Posterior cingulate gyrus (tissue), 11 donors: ENCODE data around the gene OR2F2.

Source experiments
- DNase-seq, 10 donors: peaks; one replicate each; pipeline versions ENCODE4 v3.0.0 to v3.0.0-alpha.2; 2020 to 2021; ENCODE audit warnings: mixed read lengths in 3 of 10
- intact Hi-C: fragments of 100-400 bp; cut with DNase I; formaldehyde crosslinking; loops from one replicate; pipeline ENCODE4 v1.15.1; 2023

The OR2F2 gene

DNA sequence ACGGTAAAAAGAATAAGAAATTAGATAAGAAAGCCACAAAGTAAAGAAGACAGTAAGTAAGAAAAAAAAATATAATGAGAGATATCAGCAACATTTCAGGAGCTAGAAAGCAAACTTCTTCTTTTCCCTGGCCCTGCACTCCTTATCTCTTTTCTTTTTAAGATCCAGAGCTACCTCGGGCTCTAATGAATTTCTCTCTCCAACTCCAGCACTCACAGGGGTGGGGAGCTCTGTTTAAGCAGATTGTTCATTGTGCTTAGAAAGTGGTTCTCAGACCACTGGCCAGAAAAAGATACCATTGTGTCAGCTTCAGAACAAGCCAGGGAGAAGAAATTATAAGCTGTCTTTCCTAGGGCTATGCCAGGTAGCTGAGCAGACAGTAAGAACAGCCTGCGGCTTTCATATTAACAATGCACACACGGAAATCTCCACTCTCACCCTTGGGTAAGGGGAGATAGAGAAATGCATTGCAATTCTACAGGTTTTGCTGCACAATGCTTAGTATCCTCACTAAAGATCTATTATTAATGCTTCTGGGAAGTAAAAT is 38.9 kb downstream of the OR2F2 start:
- intact Hi-C loops: no loop called here
- no peak for DNase-seq

DNA sequence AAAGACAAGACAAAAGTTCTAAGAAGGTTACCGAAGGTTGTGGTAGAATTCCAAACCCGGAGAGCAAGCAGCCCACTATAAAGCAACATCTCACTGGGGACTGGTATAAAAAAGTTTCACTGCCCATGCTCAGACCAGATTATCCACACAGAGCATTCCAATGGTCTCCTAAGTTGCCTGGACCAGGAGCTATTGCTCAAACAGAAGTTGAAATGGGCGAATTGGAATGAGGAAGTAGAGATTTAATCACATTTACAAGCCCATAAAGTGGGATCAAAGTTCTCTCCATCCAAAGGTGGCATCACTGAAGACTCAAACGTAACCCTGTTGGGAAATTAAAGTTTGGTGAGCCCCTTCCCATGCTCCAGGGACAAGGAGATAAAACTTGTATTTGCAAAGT is 39.4 kb downstream of the OR2F2 start:
- intact Hi-C loops: no loop called here
- no peak for DNase-seq

DNA sequence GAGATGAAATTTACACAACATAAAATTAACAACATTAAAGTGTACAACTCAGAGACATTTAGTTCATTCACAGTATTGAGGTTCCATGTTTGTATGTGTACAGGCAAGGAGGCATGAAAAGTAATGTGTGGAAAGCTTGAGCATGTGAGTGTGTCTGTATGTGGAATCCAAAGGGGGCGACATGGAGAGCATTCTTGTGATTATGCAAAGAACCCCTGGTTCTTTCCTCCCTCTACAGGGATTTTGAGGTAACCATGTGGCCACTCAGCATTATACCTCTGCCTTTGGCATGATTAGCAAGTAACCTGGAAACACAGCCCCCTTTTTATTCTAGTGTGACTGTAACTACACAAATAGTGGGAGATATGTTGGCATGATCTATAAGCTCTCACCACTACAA is 40.6 kb downstream of the OR2F2 start:
- intact Hi-C loops: no loop called here
- DNase-seq: no peak

DNA sequence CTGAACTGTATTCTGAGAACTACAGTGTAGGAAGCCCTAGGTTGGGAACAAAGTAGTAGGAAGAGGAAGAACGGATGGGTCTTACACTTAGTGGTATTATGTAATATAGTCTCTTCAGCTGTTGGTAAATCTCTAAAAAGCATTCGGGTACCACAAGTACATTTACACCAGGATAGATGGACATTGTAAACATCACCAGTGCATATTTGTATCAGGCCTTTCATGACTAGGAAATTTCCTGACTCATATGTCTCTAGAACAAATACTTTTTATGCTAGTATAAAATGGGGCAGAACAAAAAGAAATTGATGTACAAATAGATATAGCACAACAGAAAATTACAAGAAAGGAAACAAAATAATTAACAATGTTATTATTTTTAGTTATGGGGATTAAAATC is 43.6 kb downstream of the OR2F2 start:
- no peak for DNase-seq
- intact Hi-C loops: no loop called here

DNA sequence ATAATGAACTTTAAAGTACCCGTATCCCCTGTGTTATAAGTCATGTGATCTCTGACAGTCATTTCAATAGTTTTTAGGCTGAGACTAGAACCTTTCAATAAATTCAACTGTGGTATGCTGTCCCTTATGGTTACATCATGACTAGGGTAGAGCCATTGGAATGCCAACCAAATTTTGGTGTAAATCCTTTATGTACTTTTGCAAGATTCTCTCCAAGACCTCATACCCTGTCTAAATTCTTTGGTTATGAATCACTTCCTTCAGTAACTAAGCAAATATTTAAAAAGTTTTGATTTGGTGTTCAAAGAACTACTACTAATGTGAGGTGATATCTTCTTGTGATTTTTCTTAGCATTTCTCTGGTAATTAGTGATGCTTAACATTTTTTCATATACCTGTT is 44.3 kb downstream of the OR2F2 start:
- intact Hi-C loops: no loop called here
- DNase-seq: no peak

DNA sequence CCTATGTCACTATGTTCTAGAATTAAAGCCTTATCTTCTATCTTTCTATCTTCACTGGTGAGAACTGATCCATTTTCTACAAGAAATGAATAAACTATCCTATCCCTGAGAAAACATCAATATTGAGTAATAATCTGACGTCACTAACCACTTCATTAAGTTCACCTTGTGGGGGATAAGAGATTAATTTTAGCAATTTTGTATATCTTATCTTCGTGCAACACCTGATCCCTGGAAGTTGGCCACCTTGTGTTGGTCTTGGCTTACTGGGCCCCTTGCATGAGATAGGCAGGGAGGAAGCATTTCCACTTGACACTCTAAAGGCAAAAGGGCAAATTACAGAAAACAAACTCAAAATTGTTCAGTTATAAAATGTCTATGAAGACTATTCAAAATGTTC is 45.0 kb downstream of the OR2F2 start:
- no peak for DNase-seq
- intact Hi-C loops: no loop called here

DNA sequence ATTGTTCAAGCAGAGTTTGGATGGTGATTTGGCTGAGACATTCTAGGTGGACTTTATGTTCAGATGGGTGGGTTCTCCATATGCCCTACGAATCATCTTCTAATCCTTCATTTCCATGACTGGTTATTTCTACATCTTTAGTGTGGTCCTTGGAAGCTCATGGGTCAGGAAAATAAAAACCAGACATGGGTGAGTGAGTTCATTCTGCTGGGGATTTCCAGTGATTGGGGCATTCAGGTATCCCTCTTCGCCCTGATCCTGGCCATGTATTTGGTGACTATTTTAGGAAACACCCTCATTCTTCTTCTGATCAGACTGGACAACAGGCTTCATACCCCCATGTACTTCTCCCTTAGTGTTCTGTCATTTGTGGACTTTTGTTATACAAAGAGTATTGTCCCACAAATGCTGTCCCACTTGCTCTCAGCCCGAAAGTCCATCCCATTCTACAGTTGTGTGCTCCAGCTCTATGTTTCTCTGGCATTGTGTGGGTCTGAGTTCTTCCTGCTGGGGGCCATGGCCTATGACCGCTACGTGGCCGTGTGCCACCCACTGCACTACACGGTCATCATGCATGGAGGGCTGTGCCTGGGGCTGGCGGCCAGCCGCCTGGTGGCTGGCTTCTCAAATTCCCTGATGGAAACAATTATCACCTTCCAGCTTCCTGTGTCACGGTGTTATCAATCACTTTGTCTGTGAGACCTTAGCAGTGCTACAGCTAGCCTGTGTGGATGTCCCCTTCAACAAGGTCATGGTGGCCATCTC is 45.9 kb downstream of the OR2F2 start:
- no peak for DNase-seq
- intact Hi-C loops: no loop called here

DNA sequence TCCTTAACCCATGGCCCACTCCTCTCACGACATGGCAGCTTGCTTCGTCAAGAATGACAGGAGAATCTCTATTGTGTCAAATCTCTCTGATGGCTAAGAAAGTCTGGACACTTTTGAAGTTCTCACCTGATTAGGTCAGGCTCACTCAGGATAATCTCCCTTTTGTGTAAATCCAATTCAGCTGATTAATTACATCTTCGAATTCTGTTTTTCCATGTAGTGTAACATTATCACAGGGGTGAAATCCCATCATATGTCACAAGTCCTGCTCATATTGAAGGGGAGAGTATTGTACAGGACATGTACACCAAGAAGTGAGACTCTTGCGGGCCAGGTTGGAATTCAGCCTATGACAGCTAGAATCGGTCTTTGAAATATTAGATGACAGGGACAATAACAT is 48.9 kb downstream of the OR2F2 start:
- DNase-seq: no peak
- intact Hi-C loops: no loop called here
